Osteocyte (in vitro differentiated cells): ENCODE measurements around the gene ICAM3. TPM values are rescaled to one million over a fixed set of nuclear protein-coding genes. Genes with fewer than 3 reads are reported as not detected.

Experiments
- DNase-seq: peaks from one replicate; pipeline ENCODE4 v3.0.0; 2021; ENCODE audit warnings: mixed read lengths; ENCODE audit not compliant: unreplicated experiment; ENCODE audit errors: extremely low spot score
- H3K27ac Mint-ChIP-seq: one replicate; pipeline ENCODE4 v1.8.0; 2021; ENCODE audit warnings: mild to moderate bottlenecking, mixed read lengths; ENCODE audit not compliant: unreplicated experiment
- H3K27me3 Mint-ChIP-seq: one replicate; pipeline ENCODE4 v1.8.0; 2021; ENCODE audit warnings: mixed read lengths; ENCODE audit not compliant: unreplicated experiment
- H3K36me3 Mint-ChIP-seq: one replicate; pipeline ENCODE4 v1.8.0; 2021; ENCODE audit warnings: mixed read lengths; ENCODE audit not compliant: unreplicated experiment
- H3K4me1 Mint-ChIP-seq: one replicate; pipeline ENCODE4 v1.8.0; 2021; ENCODE audit warnings: mixed read lengths; ENCODE audit not compliant: unreplicated experiment
- H3K4me3 Mint-ChIP-seq: one replicate; pipeline ENCODE4 v1.8.0; 2021; ENCODE audit warnings: mild to moderate bottlenecking, moderate library complexity, mixed read lengths; ENCODE audit not compliant: unreplicated experiment
- H3K9me3 Mint-ChIP-seq: one replicate; pipeline ENCODE4 v1.8.0; 2021; ENCODE audit warnings: mixed read lengths; ENCODE audit not compliant: unreplicated experiment
- CTCF ChIP-seq: fragments of 200-600 bp; sonication (generic); IDR thresholded peaks from 2 replicates; pipeline ENCODE4 v1.5.0; 2021; ENCODE audit warnings: antibody characterized with exemption, mild to moderate bottlenecking, moderate library complexity
- total RNA-seq: library from RNA; stranded (reverse); gene quantifications from 2 replicates; pipeline ENCODE4 v1.2.1, GENCODE V29; 2021

Gene ICAM3
- total RNA-seq, 1 donor from 2014 or later = 9.8 TPM

- Mint-ChIP-seq H3K4me1 (peaks cover 13% of the 10 kb centered on the region), H3K27ac (no peak overlapping the region), H3K9me3 (no peaks in the 10 kb centered on the region), H3K36me3 (peaks cover 10% of the 10 kb centered on the region), H3K4me3 (no peak overlapping the region), H3K27me3 (no peaks in the 10 kb centered on the region)
- TF ChIP-seq CTCF = no peak
- DNase-seq = no peak
These were observed 21.5 kb downstream of the ICAM3 start for GRCh38 chr19:10317857-10318462.

- no peak for DNase-seq
- H3K27me3 Mint-ChIP-seq = no peaks in the 10 kb centered on the region
- H3K4me1 Mint-ChIP-seq = peaks cover 13% of the 10 kb centered on the region
- peaks cover 10% of the 10 kb centered on the region for H3K36me3 Mint-ChIP-seq
- no peak for TF ChIP-seq CTCF
- H3K9me3 Mint-ChIP-seq = no peaks in the 10 kb centered on the region
- H3K27ac Mint-ChIP-seq = no peak overlapping the region
- H3K4me3 Mint-ChIP-seq = no peak overlapping the region
These were observed 22.2 kb downstream of the ICAM3 start for GRCh38 chr19:10317045-10317856.

GRCh38 chr19:10316229-10317044, 23.0 kb downstream of the ICAM3 start:
- no peak for DNase-seq
- TF ChIP-seq CTCF = no peak
- peaks cover 7% of the 10 kb centered on the region for H3K36me3 Mint-ChIP-seq
- peaks cover 13% of the 10 kb centered on the region for H3K4me1 Mint-ChIP-seq
- H3K27me3 Mint-ChIP-seq = no peaks in the 10 kb centered on the region
- peak overlapping the region; percentile 79 for H3K27ac Mint-ChIP-seq
- H3K9me3 Mint-ChIP-seq = no peaks in the 10 kb centered on the region
- peak overlapping the region; percentile 89 for H3K4me3 Mint-ChIP-seq

GRCh38 chr19:10315335-10316214, 23.8 kb downstream of the ICAM3 start, which contains the start of gene FDX2:
Gene FDX2 (minus strand): TSS chr19:10316015. CDS start chr19:10315996, 19 bp downstream.
- no peaks in the 10 kb centered on the region for H3K27me3 Mint-ChIP-seq
- DNase-seq = peak; percentile 95
- peak within 1 kb of the TSS; percentile 79 for H3K27ac Mint-ChIP-seq
- TF ChIP-seq CTCF = no peak
- H3K9me3 Mint-ChIP-seq = no peaks in the 10 kb centered on the region
- H3K36me3 Mint-ChIP-seq = peaks cover 7% of the 10 kb centered on the region
- peaks cover 13% of the 10 kb centered on the region for H3K4me1 Mint-ChIP-seq
- peak within 1 kb of the TSS; percentile 89 for H3K4me3 Mint-ChIP-seq
